C4-2B (cell line): ENCODE results near the gene FBXW9.
"Not testable (repeated sequence)": the region's sequence is repeated elsewhere in the genome, so short reads cannot be mapped to it uniquely, and the experiment has no call there.

Source experiments
- H3K27ac ChIP-seq: fragments of 450-650 bp; 2 replicates; pipeline ENCODE4 v1.5.1; 2017
- ZFX ChIP-seq: fragments of 450-650 bp; IDR thresholded peaks from 2 replicates; pipeline ENCODE4 v1.6.1; 2017
- TF ChIP-seq, protein P1 (sequence below): fragments of 450-650 bp; conservative IDR thresholded peaks from 2 replicates; pipeline ENCODE4 v1.5.1; 2017; ENCODE audit warnings: mild to moderate bottlenecking

FBXW9 gene

DNA sequence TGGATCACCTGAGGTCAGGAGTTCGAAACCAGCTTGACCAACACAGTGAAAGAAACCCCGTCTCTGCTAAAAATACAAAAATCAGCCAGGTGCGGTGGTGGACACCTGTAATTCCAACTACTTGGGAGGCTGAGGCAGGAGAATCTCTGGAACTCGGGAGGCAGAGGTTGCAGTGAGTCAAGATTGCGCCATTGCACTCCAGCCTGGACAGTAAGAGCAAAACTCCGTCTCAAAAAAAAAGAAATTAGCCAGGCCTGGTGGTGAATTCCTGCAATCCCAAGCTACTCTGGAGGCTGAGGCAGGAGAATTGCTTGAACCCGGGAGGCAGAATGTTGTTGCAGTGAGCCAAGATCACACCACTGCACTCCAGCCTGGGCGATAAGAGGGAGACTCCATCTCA, 12.2 kb upstream of the FBXW9 start:
- no peak for TF ChIP-seq ZFX
- TF ChIP-seq, protein P1, sequence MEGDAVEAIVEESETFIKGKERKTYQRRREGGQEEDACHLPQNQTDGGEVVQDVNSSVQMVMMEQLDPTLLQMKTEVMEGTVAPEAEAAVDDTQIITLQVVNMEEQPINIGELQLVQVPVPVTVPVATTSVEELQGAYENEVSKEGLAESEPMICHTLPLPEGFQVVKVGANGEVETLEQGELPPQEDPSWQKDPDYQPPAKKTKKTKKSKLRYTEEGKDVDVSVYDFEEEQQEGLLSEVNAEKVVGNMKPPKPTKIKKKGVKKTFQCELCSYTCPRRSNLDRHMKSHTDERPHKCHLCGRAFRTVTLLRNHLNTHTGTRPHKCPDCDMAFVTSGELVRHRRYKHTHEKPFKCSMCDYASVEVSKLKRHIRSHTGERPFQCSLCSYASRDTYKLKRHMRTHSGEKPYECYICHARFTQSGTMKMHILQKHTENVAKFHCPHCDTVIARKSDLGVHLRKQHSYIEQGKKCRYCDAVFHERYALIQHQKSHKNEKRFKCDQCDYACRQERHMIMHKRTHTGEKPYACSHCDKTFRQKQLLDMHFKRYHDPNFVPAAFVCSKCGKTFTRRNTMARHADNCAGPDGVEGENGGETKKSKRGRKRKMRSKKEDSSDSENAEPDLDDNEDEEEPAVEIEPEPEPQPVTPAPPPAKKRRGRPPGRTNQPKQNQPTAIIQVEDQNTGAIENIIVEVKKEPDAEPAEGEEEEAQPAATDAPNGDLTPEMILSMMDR, result no peak
- H3K27ac ChIP-seq, result no peak overlapping the region

- TF ChIP-seq ZFX, result no peak
- no peak overlapping the region for H3K27ac ChIP-seq
These were observed 9.9 kb upstream of the FBXW9 start for GRCh38 chr19:12706332-12706718.

DNA sequence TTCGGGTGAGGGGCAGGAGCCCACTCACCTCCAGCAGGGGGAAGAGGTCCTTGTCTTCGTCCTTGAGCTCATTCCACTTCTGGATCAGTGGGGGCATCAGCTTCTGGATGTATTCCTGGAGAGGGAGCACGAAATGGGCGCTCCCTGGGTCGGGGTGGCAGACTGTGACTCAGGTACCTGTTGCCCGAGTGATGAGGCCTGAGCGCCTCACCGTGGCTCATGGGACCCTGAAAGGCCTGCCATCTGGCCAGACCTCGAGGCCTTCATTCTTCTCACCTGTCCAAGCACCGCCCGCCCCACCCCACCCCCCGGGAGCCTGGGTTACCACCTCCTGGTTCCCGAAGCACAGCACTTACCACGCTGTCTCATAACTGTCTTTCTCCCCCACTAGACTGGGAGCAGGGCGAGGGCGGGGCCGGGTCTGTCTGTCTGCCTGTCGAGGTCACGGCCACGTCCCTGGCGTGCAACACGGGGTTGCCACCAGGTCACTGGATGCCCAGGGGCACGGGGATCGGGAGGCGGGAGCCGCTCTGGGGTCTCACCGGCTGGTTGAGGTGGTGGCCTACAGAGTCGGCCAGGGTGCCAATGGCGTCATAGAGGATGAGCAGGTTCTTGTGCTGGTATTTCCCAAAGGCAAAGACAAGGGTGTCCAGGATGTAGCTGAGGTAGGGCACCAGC, 9.4 kb upstream of the FBXW9 start:
- H3K27ac ChIP-seq, result no peak overlapping the region
- no peak for TF ChIP-seq ZFX
- TF ChIP-seq, protein P1, result no peak

GRCh38 chr19:12705169-12705568, 8.7 kb upstream of the FBXW9 start:
- H3K27ac ChIP-seq, result no peak overlapping the region
- no peak for TF ChIP-seq ZFX
- TF ChIP-seq, protein P1, result no peak

DNA sequence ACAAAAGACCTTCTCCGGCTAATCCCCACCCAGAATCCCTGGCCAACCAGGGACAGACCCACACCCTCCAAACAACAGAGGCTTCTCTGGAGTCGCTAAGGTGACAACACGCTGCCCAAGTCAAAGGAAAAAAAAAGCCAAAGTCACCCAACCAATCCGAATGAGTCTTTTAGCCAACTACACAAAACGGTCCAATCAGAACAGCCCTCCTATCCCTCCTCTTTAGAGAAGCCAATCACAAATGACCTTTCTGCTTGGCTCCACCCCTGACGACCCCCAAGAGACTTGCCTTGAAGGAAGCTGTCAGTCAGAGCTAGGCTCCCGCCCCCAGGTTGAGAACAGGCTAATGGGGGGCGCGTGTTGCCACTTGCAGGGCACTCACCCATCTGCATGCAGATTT, 6.6 kb upstream of the FBXW9 start:
- H3K27ac ChIP-seq, result no peak overlapping the region
- no peak for TF ChIP-seq ZFX
- TF ChIP-seq, protein P1, result no peak

DNA sequence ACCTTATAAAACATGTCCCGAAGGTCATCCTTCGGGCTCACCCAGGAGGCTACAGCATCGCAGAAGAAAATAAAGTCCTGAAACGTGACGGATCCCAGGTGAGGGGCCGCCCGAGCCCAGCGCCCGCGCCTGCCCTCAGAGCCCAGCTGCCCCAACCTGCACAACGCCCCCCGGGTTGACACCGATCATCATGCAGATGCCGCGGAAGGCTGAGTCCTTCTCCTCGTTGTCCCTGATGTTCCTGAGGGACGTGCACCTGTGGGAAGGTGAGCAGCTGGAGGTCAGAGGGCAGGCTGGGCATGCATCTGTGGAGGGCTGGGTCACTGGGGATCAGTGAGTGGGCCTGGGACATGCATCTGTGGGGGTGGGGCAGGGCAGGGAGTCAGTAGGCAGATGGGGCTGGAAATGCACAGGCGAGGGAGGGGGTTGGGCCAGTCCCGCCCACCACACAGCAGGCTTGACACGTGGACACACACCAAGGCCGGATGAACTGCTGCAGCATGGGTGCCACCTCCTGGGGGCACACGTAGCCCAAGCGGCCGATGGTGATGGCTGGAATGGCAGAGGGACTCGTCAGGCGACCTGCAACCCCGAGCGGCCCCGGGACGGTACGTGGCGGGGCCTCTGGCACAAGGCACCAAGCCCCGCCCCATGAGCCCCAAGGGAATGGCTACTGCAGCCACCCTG, 5.3 kb upstream of the FBXW9 start:
- TF ChIP-seq ZFX, result no peak
- TF ChIP-seq, protein P1, result no peak
- no peak overlapping the region for H3K27ac ChIP-seq

GRCh38 chr19:12698138-12698537, 1.7 kb upstream of the FBXW9 start:
- H3K27ac ChIP-seq, result no peak overlapping the region
- TF ChIP-seq, protein P1, result no peak
- no peak for TF ChIP-seq ZFX

GRCh38 chr19:12697425-12697824, 994 bp upstream of the FBXW9 start:
- H3K27ac ChIP-seq, result not testable (repeated sequence)
